Measurements from ENCODE around the gene ANKRD11.

Gene ANKRD11

DNA sequence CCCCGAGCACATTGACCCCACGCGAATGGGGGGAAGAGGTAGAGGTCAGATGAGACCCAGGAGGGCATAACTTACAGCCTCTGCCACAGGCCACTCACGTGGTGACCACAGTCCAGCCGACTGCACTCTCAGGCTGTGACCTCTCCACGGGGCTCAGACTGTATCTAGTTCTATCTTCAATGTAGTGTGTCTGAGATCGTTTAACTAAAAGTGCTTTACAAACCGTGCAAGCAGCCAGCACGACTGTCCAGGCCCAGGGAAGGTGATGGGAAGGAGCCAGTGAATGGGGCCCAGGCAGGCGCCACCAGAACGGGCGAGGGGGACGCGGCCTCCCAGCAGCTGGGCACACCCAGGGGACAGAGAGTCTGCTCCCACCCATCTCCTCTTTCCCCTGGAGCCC lies 108.6 kb downstream of the ANKRD11 start:
- DNase-seq (ENCODE audit: low spot score) = no peak

DNA sequence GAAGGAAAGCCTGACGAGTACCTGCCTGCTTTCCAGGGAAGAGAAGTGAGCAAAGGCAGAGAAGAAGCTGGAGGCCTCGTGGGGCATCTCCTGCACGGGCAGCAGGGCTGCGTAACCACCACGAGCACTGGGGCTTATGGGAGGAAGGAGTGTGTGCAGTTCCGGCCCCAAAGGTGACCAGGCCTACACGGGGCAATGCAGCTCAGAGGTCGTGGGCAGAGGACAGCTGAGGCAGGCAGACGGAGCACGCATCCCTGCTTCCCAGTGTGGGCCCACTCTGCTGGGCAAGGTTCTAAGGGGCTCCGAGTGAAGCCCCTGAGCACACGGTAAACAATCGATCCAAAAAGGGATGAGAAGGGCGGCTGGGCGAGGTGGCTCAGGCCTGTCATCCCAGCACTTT lies 109.7 kb downstream of the ANKRD11 start:
- DNase-seq (ENCODE audit: low spot score) = no peak

DNA sequence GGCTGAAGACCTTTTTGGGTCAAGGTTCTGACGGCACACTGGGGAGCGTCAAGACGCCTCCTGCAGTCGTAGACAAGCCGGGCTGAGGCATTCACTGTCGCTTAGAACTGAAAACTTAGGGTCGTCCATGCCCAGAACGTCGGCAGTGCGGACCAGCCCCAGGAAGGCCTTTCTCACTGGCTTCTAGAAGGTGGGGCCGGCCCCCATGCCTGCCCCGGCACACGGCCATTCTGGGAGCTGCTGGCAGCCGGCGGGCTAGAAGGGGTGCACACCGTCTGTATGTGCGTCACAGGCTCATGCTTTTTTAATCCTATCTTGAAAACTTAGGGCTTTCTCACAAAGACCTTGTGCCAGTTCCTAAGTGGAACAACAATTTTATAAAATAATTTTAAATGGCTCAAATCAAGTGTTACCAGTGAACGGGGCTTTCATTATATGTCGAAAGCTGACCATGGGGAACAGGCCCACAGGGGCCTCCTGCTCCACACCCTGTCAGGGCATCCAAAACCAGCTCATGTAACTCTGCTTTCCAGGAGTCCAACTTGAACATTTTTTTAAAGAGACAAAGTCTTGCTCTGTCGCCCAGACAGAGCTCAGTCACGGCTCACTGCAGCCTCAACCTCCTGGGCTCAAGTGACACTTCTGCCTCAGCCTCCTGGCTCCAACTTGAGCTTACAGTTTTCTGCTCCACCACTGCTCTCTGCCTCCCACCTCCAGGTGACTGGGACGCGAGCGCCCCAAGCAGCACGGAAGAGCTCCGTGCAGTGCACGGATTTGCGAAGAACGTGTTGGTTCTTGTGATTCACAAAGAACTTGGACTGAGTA lies 111.2 kb downstream of the ANKRD11 start:
- no peak for DNase-seq (ENCODE audit: low spot score)

DNA sequence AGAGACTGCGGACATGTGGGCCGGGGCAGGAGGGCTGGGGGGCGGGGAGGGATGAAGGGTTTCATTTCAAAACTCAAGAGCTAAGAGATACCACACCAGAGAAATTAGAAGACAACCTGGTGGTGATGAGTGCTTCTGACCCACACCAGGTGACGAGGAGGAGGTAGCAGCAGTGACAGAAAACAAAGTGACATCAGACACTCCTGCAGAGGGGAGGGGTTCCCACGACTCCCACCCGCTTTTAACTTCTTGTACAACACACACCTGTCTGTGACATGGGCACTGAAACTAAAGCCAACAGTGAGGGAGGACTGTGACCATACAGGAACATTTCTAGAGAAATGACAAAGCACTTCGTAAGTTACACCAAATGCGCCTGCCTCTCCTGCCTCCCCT lies 112.9 kb downstream of the ANKRD11 start:
- DNase-seq (ENCODE audit: low spot score) = no peak

DNA sequence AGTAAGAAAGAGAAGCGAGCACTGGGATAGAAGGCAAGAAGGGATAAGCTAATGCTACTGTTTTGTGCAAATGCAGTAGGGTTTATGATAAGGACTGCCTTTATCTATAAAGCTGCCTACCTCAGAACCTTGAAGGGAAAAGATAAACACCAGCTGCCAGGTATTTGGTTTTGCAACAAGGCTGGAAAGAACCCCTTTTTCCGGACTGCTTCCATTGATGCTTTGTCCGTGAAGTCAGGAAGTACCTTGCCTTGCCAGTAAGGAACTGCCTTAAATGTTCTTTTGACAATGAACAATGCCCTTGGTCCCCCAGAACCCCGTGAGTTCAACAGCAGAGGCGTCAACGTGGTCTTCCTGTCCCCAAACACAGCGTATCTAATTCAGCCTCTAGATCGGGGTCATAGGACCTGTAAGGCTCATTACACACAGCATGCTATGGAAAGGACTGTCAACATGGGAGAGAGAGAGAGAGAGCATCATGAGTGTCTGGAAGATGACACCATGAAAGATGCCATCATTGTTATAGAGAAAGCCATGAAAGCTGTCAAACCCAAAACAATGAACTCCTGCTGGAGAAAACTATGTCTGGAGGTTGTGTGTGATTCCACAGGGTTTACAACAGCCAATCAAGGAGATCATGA lies 113.4 kb downstream of the ANKRD11 start:
- DNase-seq (ENCODE audit: low spot score) = no peak

- DNase-seq (ENCODE audit: low spot score) = no peak
Observed at GRCh38 chr16:89375686-89376085, 114.7 kb downstream of the ANKRD11 start.

DNA sequence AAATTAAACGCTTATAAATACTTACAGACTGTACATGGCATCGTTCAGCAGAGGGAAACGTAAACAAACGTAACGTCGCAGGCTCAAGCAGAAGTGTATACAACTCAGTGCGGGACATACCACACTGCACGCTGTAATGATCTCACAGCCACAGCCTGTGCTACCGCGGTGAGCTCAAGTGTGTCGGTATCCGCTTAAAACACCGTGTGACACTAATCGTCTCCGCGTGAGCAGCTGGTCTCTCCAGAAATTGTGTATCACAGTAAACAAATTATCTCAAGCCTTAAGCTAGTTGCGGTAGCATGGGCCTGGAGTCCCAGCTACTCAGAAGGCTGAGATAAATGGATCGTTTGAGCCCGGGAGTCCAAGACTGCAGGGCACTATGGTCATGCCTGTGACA lies 115.3 kb downstream of the ANKRD11 start:
- no peak for DNase-seq (ENCODE audit: low spot score)

- peak; percentile 80 for DNase-seq (ENCODE audit: low spot score)
Observed at GRCh38 chr16:89374393-89374960, 115.9 kb downstream of the ANKRD11 start.

GRCh38 chr16:89373355-89374110 lies 116.8 kb downstream of the ANKRD11 start:
- peak; percentile 79 for DNase-seq (ENCODE audit: low spot score)

DNA sequence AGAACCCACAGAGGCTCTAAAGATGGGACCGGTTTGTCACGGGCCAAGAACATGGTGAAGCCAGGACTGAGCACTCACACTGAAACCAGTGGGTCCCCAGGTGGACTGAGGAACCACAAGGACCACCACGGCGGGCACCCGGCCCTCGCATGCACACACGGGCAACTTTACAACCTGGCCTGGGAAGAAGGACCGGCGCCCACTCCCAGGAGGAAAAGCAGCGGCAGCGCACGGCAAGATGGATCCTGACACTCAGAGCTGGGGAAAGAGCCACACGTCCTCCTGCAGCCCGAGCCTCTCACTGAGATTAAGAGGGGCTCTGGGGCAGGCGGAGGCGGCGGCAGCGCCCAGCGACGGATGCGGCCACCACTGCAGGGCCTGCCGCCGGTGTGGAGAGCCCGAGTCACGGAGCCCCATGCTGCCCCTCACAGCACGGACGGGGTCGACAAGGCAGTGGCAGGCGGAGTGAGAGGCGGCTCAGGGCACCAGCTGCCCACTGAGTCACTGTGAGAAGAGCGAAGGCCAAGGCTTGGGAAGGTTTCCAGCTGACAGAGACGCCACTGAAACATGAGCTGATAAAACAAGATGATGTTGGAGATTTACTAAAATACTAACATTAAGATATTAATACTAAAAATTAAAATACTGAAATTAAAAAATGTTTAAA lies 118.3 kb downstream of the ANKRD11 start:
- DNase-seq (ENCODE audit: low spot score) = no peak

DNA sequence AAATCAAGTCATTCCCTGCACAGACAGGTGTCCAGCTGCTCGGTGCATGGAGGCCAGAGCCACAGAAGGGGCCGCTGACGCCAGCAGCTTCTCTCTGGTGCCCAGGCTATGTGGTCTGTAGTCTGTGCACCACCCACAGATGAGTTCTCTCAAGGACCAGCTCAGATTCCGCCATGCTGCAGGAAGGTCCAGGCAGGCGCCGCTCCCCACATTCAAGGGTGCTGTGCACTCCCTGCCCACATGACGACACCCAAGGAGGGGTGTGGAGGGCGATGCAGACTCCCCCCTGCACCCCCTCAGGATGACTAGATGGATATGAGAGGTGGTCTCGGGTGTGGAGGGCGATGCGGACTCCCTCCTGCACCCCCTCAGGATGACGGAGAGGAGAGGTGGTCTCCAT lies 119.0 kb downstream of the ANKRD11 start:
- no peak for DNase-seq (ENCODE audit: low spot score)

DNA sequence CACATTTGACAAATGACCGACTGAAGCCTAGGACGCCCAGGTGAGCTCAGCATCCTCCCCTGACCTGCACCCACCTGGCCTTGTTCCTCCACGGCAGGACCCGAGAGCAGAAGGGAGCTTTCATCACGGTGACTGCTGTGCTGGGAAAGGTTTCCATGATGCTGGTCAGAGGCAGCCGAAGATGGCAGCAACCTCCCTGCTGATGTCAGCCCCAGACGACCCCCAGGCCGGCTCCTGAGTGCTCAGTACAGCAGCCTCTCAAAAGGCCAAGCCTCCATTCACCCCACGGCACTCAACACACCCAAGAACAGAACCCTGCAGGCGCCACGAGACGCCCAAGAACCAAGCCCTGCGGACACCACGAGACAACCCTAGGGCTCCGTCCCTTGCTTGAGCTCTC lies 119.8 kb downstream of the ANKRD11 start:
- no peak for DNase-seq (ENCODE audit: low spot score)

- DNase-seq (ENCODE audit: low spot score) = no peak
Observed at GRCh38 chr16:89370081-89370511, 120.3 kb downstream of the ANKRD11 start.

DNA sequence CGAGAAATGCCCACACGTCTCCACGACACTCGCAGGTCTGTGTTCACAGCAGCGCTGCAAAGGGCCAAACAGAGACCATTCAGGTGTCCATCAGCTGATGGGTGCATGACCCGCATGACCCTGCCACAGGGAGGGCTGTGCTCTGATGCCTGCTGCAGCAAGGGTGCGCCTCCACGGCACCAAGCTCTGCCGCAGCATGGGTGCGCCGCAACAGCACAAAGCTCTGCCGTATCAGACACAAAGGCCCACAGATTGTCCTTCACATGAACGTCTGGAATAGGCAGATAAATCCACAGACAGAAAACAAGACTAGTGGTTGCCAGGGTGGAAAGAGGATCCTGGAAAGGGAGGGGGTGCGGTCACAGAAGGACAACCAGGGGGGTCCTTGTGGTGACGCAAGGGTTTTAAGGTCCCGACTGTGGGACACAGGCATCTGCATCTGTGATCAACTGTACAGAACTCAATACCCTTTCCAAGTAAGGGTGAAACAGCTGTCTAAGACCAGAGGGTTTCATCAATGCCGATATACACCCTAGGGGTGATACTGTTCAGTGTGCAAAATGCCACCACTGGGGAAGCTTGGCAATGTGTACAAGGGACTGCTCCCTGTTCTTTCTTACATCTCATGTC lies 121.0 kb downstream of the ANKRD11 start:
- DNase-seq (ENCODE audit: low spot score) = no peak

DNA sequence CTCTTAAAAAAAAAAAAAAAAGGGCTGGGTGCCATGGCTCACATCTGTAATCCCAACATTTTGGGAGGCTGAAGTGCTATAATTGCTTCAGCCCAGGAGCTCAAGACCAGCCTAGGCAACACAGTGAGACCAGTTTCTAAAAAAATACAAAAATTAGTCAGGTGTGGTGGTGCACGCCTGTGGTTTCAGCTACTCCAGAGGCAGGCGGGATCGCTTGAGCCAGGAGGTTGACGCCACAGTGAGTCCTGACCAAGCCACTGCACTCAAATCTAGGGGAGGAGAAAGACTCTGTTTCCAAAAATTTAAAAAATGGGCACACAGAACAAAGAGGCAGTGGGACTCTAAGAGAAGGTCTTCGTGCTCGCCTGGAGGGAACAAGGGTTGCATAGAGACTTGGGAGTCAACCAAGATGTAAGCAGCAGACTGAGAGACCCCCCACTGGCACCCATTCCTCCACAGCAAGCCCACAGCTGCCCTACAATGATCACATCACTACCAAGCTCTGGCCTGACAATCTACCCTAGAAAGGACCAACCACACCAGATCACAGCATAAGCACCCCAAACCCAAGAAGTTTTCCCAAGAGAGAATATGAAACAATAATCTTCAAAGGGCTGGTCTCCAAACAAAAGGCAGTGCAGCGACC lies 121.6 kb downstream of the ANKRD11 start:
- DNase-seq (ENCODE audit: low spot score) = no peak

DNA sequence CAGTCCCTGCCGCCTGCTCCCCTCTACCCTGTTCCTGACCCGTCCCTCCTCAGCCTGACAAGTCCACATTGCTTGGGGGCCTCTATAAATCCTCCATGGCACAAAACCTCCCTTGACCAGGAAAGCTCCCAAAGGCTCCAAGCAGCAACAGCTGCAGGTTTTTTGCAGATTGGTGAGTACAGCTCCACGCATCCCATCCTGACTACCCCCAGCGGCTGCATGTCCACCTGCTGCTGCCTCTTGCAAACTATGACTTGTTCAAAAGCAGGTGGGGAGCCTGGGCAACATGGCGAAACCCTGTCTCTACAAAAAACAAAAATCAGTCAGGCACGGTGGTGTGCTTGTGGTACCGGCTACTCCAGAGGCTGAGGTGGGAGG lies 122.8 kb downstream of the ANKRD11 start:
- DNase-seq (ENCODE audit: low spot score) = no peak

GRCh38 chr16:89366561-89367537 lies 123.5 kb downstream of the ANKRD11 start:
- DNase-seq (ENCODE audit: low spot score) = no peak

DNA sequence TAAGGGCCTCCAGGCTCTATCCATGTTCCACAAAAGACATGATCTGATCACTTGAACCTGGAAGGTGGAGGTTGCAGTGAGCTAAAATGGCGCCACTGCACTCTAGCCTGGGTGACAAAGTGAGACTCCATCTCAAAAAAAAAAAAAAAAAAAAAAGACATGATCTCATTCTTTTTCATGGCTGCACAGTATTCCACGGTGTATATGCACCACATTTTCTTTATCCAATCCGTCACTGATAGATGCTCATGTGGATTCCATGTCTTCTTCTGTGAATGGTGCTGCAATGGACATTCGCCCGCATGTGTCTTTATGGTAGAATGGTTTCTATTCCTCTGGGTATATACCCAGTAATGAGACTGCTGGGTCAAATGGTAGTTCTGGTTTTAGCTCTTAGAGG lies 124.4 kb downstream of the ANKRD11 start:
- no peak for DNase-seq (ENCODE audit: low spot score)

DNA sequence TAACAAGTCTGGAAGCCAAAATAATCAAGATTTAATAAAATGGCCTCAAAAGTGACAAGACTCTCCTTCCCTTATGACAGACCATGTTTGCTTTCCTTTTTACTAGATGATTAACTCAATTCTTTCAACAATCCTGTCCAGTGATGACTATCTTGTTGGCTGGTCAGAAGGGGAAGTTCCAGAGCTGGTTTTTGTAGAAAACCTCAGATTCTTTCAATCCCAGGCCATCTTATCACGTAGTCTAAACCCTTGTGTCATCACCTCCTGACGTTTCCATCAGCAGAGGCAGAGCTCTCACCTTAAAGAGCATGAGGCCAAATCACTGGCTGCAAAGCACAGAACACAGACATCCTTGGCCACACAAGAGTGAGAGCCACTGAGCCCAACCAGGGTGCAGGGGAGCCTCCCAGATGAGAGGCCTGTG lies 125.3 kb downstream of the ANKRD11 start:
- DNase-seq (ENCODE audit: low spot score) = no peak

- no peak for DNase-seq (ENCODE audit: low spot score)
Observed at GRCh38 chr16:89364606-89365005, 125.8 kb downstream of the ANKRD11 start.
